Naive thymus-derived CD4-positive, alpha-beta T cell (primary cell): Measurements from ENCODE around the gene EFHD2. TPM values are rescaled to one million over a fixed set of nuclear protein-coding genes. Genes with fewer than 3 reads are reported as not detected.

ENCODE experiments used
- ATAC-seq: fragments of 150-1000 bp; cut with Tn5 transposase; 2 replicates; pipeline ENCODE4 v1.10.0; 2021; ENCODE audit warnings: mild to moderate bottlenecking, moderate library complexity
- CTCF ChIA-PET: fragments of 350-600 bp; sonication (Branson Sonifier 250); formaldehyde crosslinking; loops from one replicate; lab custom pipeline; 2021; ENCODE audit warnings: antibody characterized with exemption; lab: Charles Lee
- POLR2A ChIA-PET: fragments of 350-600 bp; sonication (Branson Sonifier 250); formaldehyde crosslinking; loops from one replicate; lab custom pipeline; 2021; ENCODE audit warnings: antibody characterized with exemption, inconsistent platforms; lab: Charles Lee
- DNase-seq, 9 donors: peaks; one replicate each; pipeline versions ENCODE4 v3.0.0 to v3.0.0-alpha.2; 2020 to 2022; ENCODE audit warnings: mixed read lengths in 1 of 9
- H3K27ac ChIP-seq: one replicate; pipeline ENCODE4 v1.7.0; 2013; ENCODE audit warnings: mild to moderate bottlenecking, low read depth, low read length, moderate library complexity
- H3K27me3 ChIP-seq, 2 donors: one replicate each; pipeline ENCODE4 v1.7.0; 2013; ENCODE audit warnings: low read length in 2 of 2, mild to moderate bottlenecking in 2 of 2, moderate library complexity in 2 of 2; ENCODE audit not compliant: control insufficient read depth in 2 of 2, insufficient read depth in 2 of 2
- H3K36me3 ChIP-seq, 3 experiments: 1 replicate in 2 of 3; 2 replicates in 1 of 3; pipeline ENCODE4 v1.7.0; 2013; ENCODE audit warnings: low read length in 3 of 3, mild to moderate bottlenecking in 3 of 3, moderate library complexity in 1 of 3; ENCODE audit not compliant: insufficient read depth in 3 of 3, control insufficient read depth in 2 of 3
- H3K4me1 ChIP-seq, 2 donors: one replicate each; pipeline ENCODE4 v1.7.0; 2013; ENCODE audit warnings: low read length in 2 of 2, mild to moderate bottlenecking in 2 of 2, moderate library complexity in 1 of 2; ENCODE audit not compliant: control insufficient read depth in 2 of 2, insufficient read depth in 2 of 2
- H3K4me3 ChIP-seq: 2 replicates; pipeline ENCODE4 v1.7.0; 2013; ENCODE audit warnings: mild to moderate bottlenecking, low read length
- H3K9me3 ChIP-seq, 3 experiments: 1 replicate in 2 of 3; 2 replicates in 1 of 3; pipeline ENCODE4 v1.7.0; 2013; ENCODE audit warnings: low read length in 3 of 3; ENCODE audit not compliant: control insufficient read depth in 2 of 3
- H3K27ac Mint-ChIP-seq, 9 donors: one replicate each; pipeline ENCODE4 v1.8.0; 2020 to 2022; ENCODE audit warnings: mixed read lengths in 9 of 9, mild to moderate bottlenecking in 8 of 9, moderate library complexity in 5 of 9, inconsistent platforms in 2 of 9
- H3K27me3 Mint-ChIP-seq, 5 donors: one replicate each; pipeline ENCODE4 v1.8.0; 2021 to 2022; ENCODE audit warnings: mixed read lengths in 5 of 5, mild to moderate bottlenecking in 1 of 5
- H3K36me3 Mint-ChIP-seq, 5 donors: one replicate each; pipeline ENCODE4 v1.8.0; 2020 to 2022; ENCODE audit warnings: mixed read lengths in 5 of 5, mild to moderate bottlenecking in 3 of 5, inconsistent platforms in 1 of 5
- H3K4me1 Mint-ChIP-seq, 7 donors: one replicate each; pipeline ENCODE4 v1.8.0; 2020 to 2022; ENCODE audit warnings: mixed read lengths in 7 of 7, mild to moderate bottlenecking in 3 of 7, inconsistent platforms in 1 of 7
- H3K4me3 Mint-ChIP-seq, 10 donors: one replicate each; pipeline ENCODE4 v1.8.0; 2020 to 2022; ENCODE audit warnings: mild to moderate bottlenecking in 10 of 10, mixed read lengths in 10 of 10, moderate library complexity in 6 of 10, inconsistent platforms in 2 of 10
- H3K9me3 Mint-ChIP-seq, 11 donors: one replicate each; pipeline ENCODE4 v1.8.0; 2020 to 2022; ENCODE audit warnings: mixed read lengths in 11 of 11, mild to moderate bottlenecking in 4 of 11, inconsistent platforms in 1 of 11, moderate library complexity in 1 of 11
- intact Hi-C, 2 donors: fragments of 100-400 bp; cut with micrococcal nuclease; formaldehyde crosslinking; loops; one replicate each; pipeline ENCODE4 v1.15.1; 2023
- polyA plus RNA-seq, 2 donors: library from polyadenylated mRNA; unstranded; fragments of 300-500 nt; fragmentation: Illumina TruSeq; gene quantifications; one replicate each; pipeline ENCODE4 v1.2.3, GENCODE V29; 2021
- total RNA-seq, 6 experiments: library from RNA in 5 of 6; stranded (reverse) in 5 of 6; gene quantifications; 1 replicate in 5 of 6; 2 replicates in 1 of 6; pipeline ENCODE4 v1.2.3 and lab custom pipeline; 2021 to 2026

The EFHD2 gene
- total and polyA plus RNA-seq, 7 experiments from 2014 or later, result 21.0 to 258 (median 32.0) TPM

GRCh38 chr1:15381805-15382204, 27.9 kb upstream of the EFHD2 start:
- CTCF ChIA-PET, result interaction anchor here (0.6 kb wide), 1 partner anchor 58 kb away, joined by 3 read pairs; no protein-coding TSS in a partner anchor
- Histone ChIP-seq H3K27me3 (no peaks in the 10 kb centered on the region), H3K27ac (no peak overlapping the region), H3K4me3 (no peak overlapping the region), H3K36me3 (no peaks in the 10 kb centered on the region), H3K9me3 (no peaks in the 10 kb centered on the region), H3K4me1 (no peaks in the 10 kb centered on the region)
- no peak overlapping the region for H3K4me3 Mint-ChIP-seq
- no peaks in the 10 kb centered on the region for H3K36me3 Mint-ChIP-seq
- POLR2A ChIA-PET, result no interaction called here
- ATAC-seq, result no peak
- H3K27me3 Mint-ChIP-seq, result peaks cover 8 to 48% (median 19%) of the 10 kb centered on the region in 5 donors
- no peak for DNase-seq
- peaks cover 0 to 22% (median 10%) of the 10 kb centered on the region in 7 donors for H3K4me1 Mint-ChIP-seq
- intact Hi-C loops, result loop anchor here in 1 of 2 donors (10.0 kb wide), 1 partner anchor 53 kb away; the partner anchor contains the start of gene CTRC
- H3K27ac Mint-ChIP-seq, result no peak overlapping the region
- peaks cover 0 to 2% (median 0%) of the 10 kb centered on the region in 11 donors for H3K9me3 Mint-ChIP-seq

- no peaks in the 10 kb centered on the region for H3K27me3 ChIP-seq
- Mint-ChIP-seq H3K36me3 (no peaks in the 10 kb centered on the region), H3K27ac (no peak overlapping the region), H3K27me3 (peaks cover 14 to 51% (median 28%) of the 10 kb centered on the region in 5 donors), H3K4me1 (peaks cover 0 to 22% (median 10%) of the 10 kb centered on the region in 7 donors), H3K4me3 (no peak overlapping the region), H3K9me3 (peaks cover 0 to 2% (median 0%) of the 10 kb centered on the region in 11 donors)
- no peak overlapping the region for H3K27ac ChIP-seq
- DNase-seq (no peak), ATAC-seq (no peak)
- no peaks in the 10 kb centered on the region for H3K36me3 ChIP-seq
- ChIA-PET CTCF (interaction anchor here (1.0 kb wide), 1 partner anchor 49 kb away, joined by 3 read pairs; no protein-coding TSS in a partner anchor), POLR2A (no interaction called here)
- H3K4me3 ChIP-seq, result no peak overlapping the region
- no peaks in the 10 kb centered on the region for H3K9me3 ChIP-seq
- intact Hi-C loops, result loop anchor here in 1 of 2 donors (10.0 kb wide), 1 partner anchor 52 kb away; the partner anchor contains the start of gene CTRC
- H3K4me1 ChIP-seq, result no peaks in the 10 kb centered on the region
Measured at GRCh38 chr1:15382601-15383518, 26.8 kb upstream of the EFHD2 start.

- intact Hi-C loops, result loop anchor here in 1 of 2 donors (10.0 kb wide), 1 partner anchor 51 kb away; the partner anchor contains the start of gene CTRC
- Mint-ChIP-seq H3K27ac (no peak overlapping the region), H3K4me3 (peak overlapping the region in 1 of 10 donors; percentile 22), H3K27me3 (peaks cover 14 to 51% (median 28%) of the 10 kb centered on the region in 5 donors), H3K36me3 (no peaks in the 10 kb centered on the region), H3K9me3 (peaks cover 0 to 2% (median 0%) of the 10 kb centered on the region in 11 donors), H3K4me1 (peaks cover 0 to 22% (median 10%) of the 10 kb centered on the region in 7 donors)
- H3K4me1 ChIP-seq, result no peaks in the 10 kb centered on the region
- no peaks in the 10 kb centered on the region for H3K36me3 ChIP-seq
- no peaks in the 10 kb centered on the region for H3K27me3 ChIP-seq
- H3K27ac ChIP-seq, result no peak overlapping the region
- H3K4me3 ChIP-seq, result no peak overlapping the region
- DNase-seq (no peak), ATAC-seq (no peak)
- ChIA-PET POLR2A (no interaction called here), CTCF (interaction anchor here (1.0 kb wide), 1 partner anchor 48 kb away, joined by 3 read pairs; no protein-coding TSS in a partner anchor)
- no peaks in the 10 kb centered on the region for H3K9me3 ChIP-seq
Measured at GRCh38 chr1:15383810-15384209, 25.9 kb upstream of the EFHD2 start.

- peak overlapping the region in 6 of 10 donors; percentile 22 to 83 (median 45) for H3K4me3 Mint-ChIP-seq
- H3K36me3 Mint-ChIP-seq, result no peaks in the 10 kb centered on the region
- POLR2A ChIA-PET, result no interaction called here
- Histone ChIP-seq H3K4me3 (no peak overlapping the region), H3K27me3 (no peaks in the 10 kb centered on the region), H3K36me3 (no peaks in the 10 kb centered on the region), H3K4me1 (no peaks in the 10 kb centered on the region), H3K9me3 (no peaks in the 10 kb centered on the region), H3K27ac (no peak overlapping the region)
- ATAC-seq (peak; percentile 67), DNase-seq (no peak)
- peaks cover 0 to 22% (median 10%) of the 10 kb centered on the region in 7 donors for H3K4me1 Mint-ChIP-seq
- peaks cover 14 to 51% (median 27%) of the 10 kb centered on the region in 5 donors for H3K27me3 Mint-ChIP-seq
- CTCF ChIA-PET, result interaction anchor here (1.0 kb wide), 1 partner anchor 47 kb away, joined by 3 read pairs; no protein-coding TSS in a partner anchor
- intact Hi-C loops, result loop anchor here in 1 of 2 donors (10.0 kb wide), 1 partner anchor 50 kb away; the partner anchor contains the start of gene CTRC
- H3K9me3 Mint-ChIP-seq, result peaks cover 0 to 2% (median 0%) of the 10 kb centered on the region in 11 donors
- no peak overlapping the region for H3K27ac Mint-ChIP-seq
Measured at GRCh38 chr1:15384301-15384901, 25.3 kb upstream of the EFHD2 start.

- Mint-ChIP-seq H3K27me3 (peaks cover 14 to 51% (median 27%) of the 10 kb centered on the region in 5 donors), H3K4me1 (peaks cover 0 to 22% (median 10%) of the 10 kb centered on the region in 7 donors), H3K27ac (no peak overlapping the region), H3K4me3 (no peak overlapping the region), H3K36me3 (no peaks in the 10 kb centered on the region), H3K9me3 (peaks cover 0 to 2% (median 0%) of the 10 kb centered on the region in 11 donors)
- Histone ChIP-seq H3K9me3 (no peaks in the 10 kb centered on the region), H3K4me1 (no peaks in the 10 kb centered on the region), H3K36me3 (no peaks in the 10 kb centered on the region), H3K27ac (no peak overlapping the region), H3K27me3 (no peaks in the 10 kb centered on the region), H3K4me3 (no peak overlapping the region)
- intact Hi-C loops, result loop anchor here in 1 of 2 donors (10.0 kb wide), 1 partner anchor 49 kb away; the partner anchor contains the start of gene CTRC
- DNase-seq, result no peak
- ChIA-PET POLR2A (no interaction called here), CTCF (no interaction called here)
- no peak for ATAC-seq
Measured at GRCh38 chr1:15385420-15385819, 24.3 kb upstream of the EFHD2 start.

GRCh38 chr1:15386164-15386749, 23.4 kb upstream of the EFHD2 start:
- ChIA-PET CTCF (no interaction called here), POLR2A (no interaction called here)
- no peaks in the 10 kb centered on the region for H3K9me3 ChIP-seq
- H3K27me3 Mint-ChIP-seq, result peaks cover 14 to 51% (median 27%) of the 10 kb centered on the region in 5 donors
- H3K9me3 Mint-ChIP-seq, result peaks cover 0 to 2% (median 0%) of the 10 kb centered on the region in 11 donors
- H3K27ac ChIP-seq, result no peak overlapping the region
- H3K4me3 Mint-ChIP-seq, result peak overlapping the region in 6 of 10 donors; percentile 7 to 29 (median 28)
- no peaks in the 10 kb centered on the region for H3K4me1 ChIP-seq
- H3K4me3 ChIP-seq, result no peak overlapping the region
- no peak for DNase-seq
- peak; percentile 57 for ATAC-seq
- H3K36me3 ChIP-seq, result no peaks in the 10 kb centered on the region
- H3K4me1 Mint-ChIP-seq, result peaks cover 0 to 22% (median 10%) of the 10 kb centered on the region in 7 donors
- intact Hi-C loops, result loop anchor here in 1 of 2 donors (10.0 kb wide), 1 partner anchor 49 kb away; the partner anchor contains the start of gene CTRC
- H3K27ac Mint-ChIP-seq, result no peak overlapping the region
- H3K27me3 ChIP-seq, result no peaks in the 10 kb centered on the region
- H3K36me3 Mint-ChIP-seq, result no peaks in the 10 kb centered on the region
